Neural crest cell (in vitro differentiated cells): ENCODE results near the gene CSGALNACT2. TPM values are rescaled to one million over a fixed set of nuclear protein-coding genes. Genes with fewer than 3 reads are reported as not detected.
"Not testable (repeated sequence)": the region's sequence is repeated elsewhere in the genome, so short reads cannot be mapped to it uniquely, and the experiment has no call there.

Experiments
- DNase-seq: peaks from one replicate; pipeline ENCODE4 v3.0.0; 2021; ENCODE audit warnings: low read depth, mixed read lengths, low spot score
- H3K27ac Mint-ChIP-seq: one replicate; pipeline ENCODE4 v1.8.0; 2021; ENCODE audit warnings: mild to moderate bottlenecking, mixed read lengths; ENCODE audit not compliant: unreplicated experiment
- H3K27me3 Mint-ChIP-seq: 2 replicates; pipeline ENCODE4 v1.8.0; 2021; ENCODE audit warnings: low read depth, mild to moderate bottlenecking, mixed read lengths
- H3K36me3 Mint-ChIP-seq: 2 replicates; pipeline ENCODE4 v1.8.0; 2021; ENCODE audit warnings: low read depth, mild to moderate bottlenecking, mixed read lengths
- H3K4me1 Mint-ChIP-seq: 2 replicates; pipeline ENCODE4 v1.8.0; 2021; ENCODE audit warnings: mixed read lengths
- H3K4me3 Mint-ChIP-seq: one replicate; pipeline ENCODE4 v1.8.0; 2021; ENCODE audit warnings: mild to moderate bottlenecking, mixed read lengths
- H3K9me3 Mint-ChIP-seq: 2 replicates; pipeline ENCODE4 v1.8.0; 2021; ENCODE audit warnings: mixed read lengths
- CTCF ChIP-seq: fragments of 200-600 bp; sonication (generic); conservative IDR thresholded peaks from 2 replicates; pipeline ENCODE4 v1.5.0; 2021; ENCODE audit warnings: antibody characterized with exemption, mild to moderate bottlenecking
- total RNA-seq: library from RNA; stranded (reverse); gene quantifications from 2 replicates; pipeline ENCODE4 v1.2.1, GENCODE V29; 2021

Gene CSGALNACT2
- total RNA-seq, 1 donor from 2014 or later = 14.6 TPM

GRCh38 chr10:43218951-43219837, 80.9 kb downstream of the CSGALNACT2 start:
- no peak for DNase-seq
- no peak overlapping the region for H3K27ac Mint-ChIP-seq

GRCh38 chr10:43219848-43220247, 81.6 kb downstream of the CSGALNACT2 start:
- no peaks in the 10 kb centered on the region for H3K9me3 Mint-ChIP-seq
- no peak for TF ChIP-seq CTCF
- peaks cover 11% of the 10 kb centered on the region for H3K4me1 Mint-ChIP-seq
- H3K27me3 Mint-ChIP-seq = peaks cover 16% of the 10 kb centered on the region
- H3K27ac Mint-ChIP-seq = no peak overlapping the region
- DNase-seq = no peak
- H3K36me3 Mint-ChIP-seq = no peaks in the 10 kb centered on the region
- H3K4me3 Mint-ChIP-seq = no peak overlapping the region

More at GRCh38 chr10:43218951-43219837, 80.9 kb downstream of the CSGALNACT2 start:
- no peaks in the 10 kb centered on the region for H3K36me3 Mint-ChIP-seq
- TF ChIP-seq CTCF = no peak
- H3K4me1 Mint-ChIP-seq = peaks cover 11% of the 10 kb centered on the region
- H3K9me3 Mint-ChIP-seq = no peaks in the 10 kb centered on the region
- H3K4me3 Mint-ChIP-seq = no peak overlapping the region
- H3K27me3 Mint-ChIP-seq = peaks cover 12% of the 10 kb centered on the region

- not testable (repeated sequence) for DNase-seq, H3K27ac Mint-ChIP-seq, H3K9me3 Mint-ChIP-seq, H3K4me3 Mint-ChIP-seq, H3K36me3 Mint-ChIP-seq
- peaks cover 20% of the 10 kb centered on the region for H3K27me3 Mint-ChIP-seq
- peaks cover 11% of the 10 kb centered on the region for H3K4me1 Mint-ChIP-seq
These were observed 82.0 kb downstream of the CSGALNACT2 start for GRCh38 chr10:43220251-43220650.

- H3K36me3 Mint-ChIP-seq = no peaks in the 10 kb centered on the region
- no peak for DNase-seq
- no peak for TF ChIP-seq CTCF
- no peak overlapping the region for H3K27ac Mint-ChIP-seq
- H3K27me3 Mint-ChIP-seq = peaks cover 25% of the 10 kb centered on the region
- H3K4me3 Mint-ChIP-seq = no peak overlapping the region
- H3K9me3 Mint-ChIP-seq = no peaks in the 10 kb centered on the region
- peaks cover 11% of the 10 kb centered on the region for H3K4me1 Mint-ChIP-seq
These were observed 82.6 kb downstream of the CSGALNACT2 start for GRCh38 chr10:43220657-43221418.

GRCh38 chr10:43221419-43222209, 83.4 kb downstream of the CSGALNACT2 start:
- no peak for DNase-seq
- peak; percentile 23 for TF ChIP-seq CTCF
- H3K27me3 Mint-ChIP-seq = peaks cover 33% of the 10 kb centered on the region
- H3K27ac Mint-ChIP-seq = no peak overlapping the region
- H3K36me3 Mint-ChIP-seq = no peaks in the 10 kb centered on the region
- no peaks in the 10 kb centered on the region for H3K9me3 Mint-ChIP-seq
- H3K4me3 Mint-ChIP-seq = no peak overlapping the region
- peaks cover 11% of the 10 kb centered on the region for H3K4me1 Mint-ChIP-seq
